ENCODE measurements around the gene WDSUB1.

- no peak for TF ChIP-seq FOXJ3 (CRISPR knock-in tag; IDR thresholded peaks at IDR 0.05)
- TF ChIP-seq EZH2phosphoT487 (IDR thresholded peaks at IDR 0.05; ENCODE audit: borderline replicate concordance, low read depth), result no peak
- no peak for TF ChIP-seq EP300 (IDR thresholded peaks at IDR 0.05; ENCODE audit: borderline replicate concordance in 1 of 2, low read depth in 1 of 2, low read length in 1 of 2)
- no peak for TF ChIP-seq GABPA (IDR thresholded peaks at IDR 0.05; ENCODE audit: low read depth)
These were observed 98.1 kb downstream of the WDSUB1 start for GRCh38 chr2:159188449-159188848.
